Vagina (tissue), 2 donors: ENCODE data around the gene MAML2.

ENCODE experiments used
- POLR2A ChIP-seq, 2 donors: fragments of 450-650 bp; IDR thresholded peaks; one replicate each; pipeline ENCODE4 v1.6.1; 2017; ENCODE audit warnings: antibody characterized with exemption in 2 of 2, mild to moderate bottlenecking in 2 of 2, moderate library complexity in 2 of 2
- POLR2AphosphoS5 ChIP-seq, 2 donors: sonication (generic); formaldehyde crosslinking; IDR thresholded peaks; one replicate each; pipeline ENCODE4 v1.9.0; 2017; ENCODE audit warnings: antibody characterized with exemption in 2 of 2, mild to moderate bottlenecking in 2 of 2, low read depth in 1 of 2; ENCODE audit not compliant: insufficient read depth in 1 of 2
- TF ChIP-seq, protein P1 (sequence below), 3 experiments: fragments of 450-650 bp in 2 of 3; fragments of 200-600 bp in 1 of 3; sonication (generic) in 1 of 3; IDR thresholded peaks; one replicate each; pipeline ENCODE4 v1.5.1; 2017 to 2019; ENCODE audit warnings: antibody characterized with exemption in 3 of 3, mild to moderate bottlenecking in 2 of 3, moderate library complexity in 2 of 3

DNA sequence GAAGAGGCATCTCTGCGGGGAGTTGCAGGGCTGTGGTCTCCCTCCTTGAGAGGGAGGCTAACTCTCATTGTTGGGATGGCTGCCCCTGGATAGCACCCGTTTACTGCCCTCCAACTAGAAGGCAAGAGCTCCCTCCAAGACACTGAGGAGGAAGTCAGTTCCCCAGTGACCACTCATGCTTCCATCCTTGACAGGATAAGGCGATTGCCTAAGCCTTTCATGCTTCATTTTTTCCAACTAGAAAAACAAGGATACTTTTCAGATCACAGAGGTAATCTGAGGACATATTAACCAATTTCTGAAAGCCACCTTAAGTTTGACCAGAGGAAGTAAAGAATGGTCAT is 186.6 kb downstream of the MAML2 start:
- TF ChIP-seq, protein P1, sequence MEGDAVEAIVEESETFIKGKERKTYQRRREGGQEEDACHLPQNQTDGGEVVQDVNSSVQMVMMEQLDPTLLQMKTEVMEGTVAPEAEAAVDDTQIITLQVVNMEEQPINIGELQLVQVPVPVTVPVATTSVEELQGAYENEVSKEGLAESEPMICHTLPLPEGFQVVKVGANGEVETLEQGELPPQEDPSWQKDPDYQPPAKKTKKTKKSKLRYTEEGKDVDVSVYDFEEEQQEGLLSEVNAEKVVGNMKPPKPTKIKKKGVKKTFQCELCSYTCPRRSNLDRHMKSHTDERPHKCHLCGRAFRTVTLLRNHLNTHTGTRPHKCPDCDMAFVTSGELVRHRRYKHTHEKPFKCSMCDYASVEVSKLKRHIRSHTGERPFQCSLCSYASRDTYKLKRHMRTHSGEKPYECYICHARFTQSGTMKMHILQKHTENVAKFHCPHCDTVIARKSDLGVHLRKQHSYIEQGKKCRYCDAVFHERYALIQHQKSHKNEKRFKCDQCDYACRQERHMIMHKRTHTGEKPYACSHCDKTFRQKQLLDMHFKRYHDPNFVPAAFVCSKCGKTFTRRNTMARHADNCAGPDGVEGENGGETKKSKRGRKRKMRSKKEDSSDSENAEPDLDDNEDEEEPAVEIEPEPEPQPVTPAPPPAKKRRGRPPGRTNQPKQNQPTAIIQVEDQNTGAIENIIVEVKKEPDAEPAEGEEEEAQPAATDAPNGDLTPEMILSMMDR (IDR thresholded peaks at IDR 0.05) = no peak
- TF ChIP-seq POLR2A (IDR thresholded peaks at IDR 0.05) = no peak
- no peak for TF ChIP-seq POLR2AphosphoS5 (IDR thresholded peaks at IDR 0.05; ENCODE audit: insufficient read depth in 1 of 2, low read depth in 1 of 2)
